Femur (tissue), 1 donor: Measurements from ENCODE around the gene OR7G2.
"Not testable (repeated sequence)": the region's sequence is repeated elsewhere in the genome, so short reads cannot be mapped to it uniquely, and the experiment has no call there.

Experiments used
- DNase-seq: peaks from one replicate; pipeline ENCODE4 v3.0.0-alpha.2; 2017

OR7G2 gene

GRCh38 chr19:9071720-9072119 is 35.6 kb downstream of the OR7G2 start:
- DNase-seq = not testable (repeated sequence)

- DNase-seq = no peak
These were observed 37.2 kb downstream of the OR7G2 start for GRCh38 chr19:9070066-9070465.

- DNase-seq = no peak
These were observed 41.7 kb downstream of the OR7G2 start for GRCh38 chr19:9065457-9066014.

- DNase-seq = no peak
These were observed 45.4 kb downstream of the OR7G2 start for GRCh38 chr19:9061879-9062278.

- no peak for DNase-seq
These were observed 46.5 kb downstream of the OR7G2 start for GRCh38 chr19:9060564-9061340.

GRCh38 chr19:9058905-9059667 is 48.2 kb downstream of the OR7G2 start:
- DNase-seq = no peak

- no peak for DNase-seq
These were observed 49.6 kb downstream of the OR7G2 start for GRCh38 chr19:9057505-9058258.

- not testable (repeated sequence) for DNase-seq
These were observed 51.1 kb downstream of the OR7G2 start for GRCh38 chr19:9056131-9056530.

GRCh38 chr19:9054765-9055164 is 52.5 kb downstream of the OR7G2 start:
- DNase-seq = no peak

- DNase-seq = no peak
These were observed 53.1 kb downstream of the OR7G2 start for GRCh38 chr19:9054207-9054606.

GRCh38 chr19:9053674-9054073 is 53.6 kb downstream of the OR7G2 start:
- not testable (repeated sequence) for DNase-seq

GRCh38 chr19:9052894-9053293 is 54.4 kb downstream of the OR7G2 start:
- DNase-seq = no peak
